HepG2 (cell line): ENCODE data around the gene MYL9. TPM values are rescaled to one million over a fixed set of nuclear protein-coding genes. Genes with fewer than 3 reads are reported as not detected.

Experiments used
- ATF1 ChIP-seq: IDR thresholded peaks from 2 replicates; pipeline ENCODE4 v1.6.1; 2016; ENCODE audit warnings: mild to moderate bottlenecking, control low read depth
- HNRNPH1 ChIP-seq: fragments of 200-400 bp; formaldehyde crosslinking; optimal IDR thresholded peaks from 2 replicates; pipeline ENCODE3; 2017; ENCODE audit warnings: mild to moderate bottlenecking, low read depth, low read length
- LCORL ChIP-seq, 2 experiments: fragments of 450-650 bp in 1 of 2; sonication (generic) in 1 of 2; formaldehyde crosslinking in 1 of 2; IDR thresholded peaks; 2 replicates each; pipeline versions ENCODE4 v1.5.0 to v1.6.1; 2017 to 2020; ENCODE audit warnings: antibody characterized with exemption in 1 of 2, missing genetic modification reagents in 1 of 2
- PCBP1 ChIP-seq: fragments of 200-400 bp; formaldehyde crosslinking; IDR thresholded peaks from 2 replicates; pipeline ENCODE4 v1.6.1; 2017; ENCODE audit warnings: mild to moderate bottlenecking, low read depth, low read length, borderline replicate concordance
- RFX5 ChIP-seq: IDR thresholded peaks from 2 replicates; pipeline ENCODE4 v1.6.1; 2011; ENCODE audit warnings: low read depth, low read length, improper control_type of control experiment
- RXRA ChIP-seq: sonication (generic); formaldehyde crosslinking; IDR thresholded peaks from 2 replicates; pipeline ENCODE4 v1.5.1; 2020; ENCODE audit warnings: missing genetic modification reagents
- STAG1 ChIP-seq: sonication (generic); formaldehyde crosslinking; IDR thresholded peaks from 2 replicates; pipeline ENCODE4 v1.4.0; 2020; ENCODE audit warnings: missing genetic modification reagents
- TEAD2 ChIP-seq: sonication (generic); formaldehyde crosslinking; IDR thresholded peaks from 2 replicates; pipeline ENCODE4 v1.9.0; 2021; ENCODE audit warnings: missing genetic modification reagents
- TEAD3 ChIP-seq: optimal IDR thresholded peaks from 2 replicates; pipeline ENCODE3; 2016; ENCODE audit warnings: borderline replicate concordance
- ZFP90 ChIP-seq: sonication (generic); formaldehyde crosslinking; IDR thresholded peaks from 2 replicates; pipeline ENCODE4 v1.8.0; 2022; ENCODE audit warnings: missing genetic modification reagents, mild to moderate bottlenecking, inconsistent platforms, borderline replicate concordance
- ZKSCAN8 ChIP-seq: IDR thresholded peaks from 2 replicates; pipeline ENCODE4 v1.6.1; 2016; ENCODE audit warnings: borderline replicate concordance, missing genetic modification reagents, missing compliant biosample characterization
- ZMYM3 ChIP-seq: sonication (generic); formaldehyde crosslinking; IDR thresholded peaks from 2 replicates; pipeline ENCODE4 v1.5.1; 2020; ENCODE audit warnings: mild to moderate bottlenecking, missing genetic modification reagents
- ZNF17 ChIP-seq: sonication (generic); formaldehyde crosslinking; IDR thresholded peaks from 2 replicates; pipeline ENCODE4 v1.5.0; 2020; ENCODE audit warnings: mild to moderate bottlenecking, missing genetic modification reagents
- ZNF343 ChIP-seq: sonication (generic); formaldehyde crosslinking; IDR thresholded peaks from 2 replicates; pipeline ENCODE4 v1.4.0; 2020; ENCODE audit warnings: mild to moderate bottlenecking, missing genetic modification reagents
- ZNF382 ChIP-seq: sonication (generic); formaldehyde crosslinking; IDR thresholded peaks from 2 replicates; pipeline ENCODE4 v1.5.0; 2020; ENCODE audit warnings: missing genetic modification reagents, mild to moderate bottlenecking, borderline replicate concordance
- ZNF383 ChIP-seq: sonication (generic); formaldehyde crosslinking; IDR thresholded peaks from 2 replicates; pipeline ENCODE4 v1.4.0; 2020; ENCODE audit warnings: missing genetic modification reagents, mild to moderate bottlenecking, borderline replicate concordance
- ZNF446 ChIP-seq: sonication (generic); formaldehyde crosslinking; IDR thresholded peaks from 2 replicates; pipeline ENCODE4 v1.5.0; 2020; ENCODE audit warnings: mild to moderate bottlenecking, missing genetic modification reagents
- ZNF629 ChIP-seq: sonication (generic); formaldehyde crosslinking; conservative IDR thresholded peaks from 2 replicates; pipeline ENCODE4 v1.5.0; 2020; ENCODE audit warnings: missing genetic modification reagents
- ZNF713 ChIP-seq: sonication (generic); formaldehyde crosslinking; IDR thresholded peaks from 2 replicates; pipeline ENCODE4 v1.4.0; 2020; ENCODE audit warnings: mild to moderate bottlenecking, missing genetic modification reagents
- ZNF761 ChIP-seq: sonication (generic); formaldehyde crosslinking; conservative IDR thresholded peaks from 2 replicates; pipeline ENCODE4 v1.4.0; 2020; ENCODE audit warnings: mild to moderate bottlenecking, missing genetic modification reagents
- ZNF768 ChIP-seq: sonication (generic); formaldehyde crosslinking; IDR thresholded peaks from 2 replicates; pipeline ENCODE4 v1.4.0; 2020; ENCODE audit warnings: missing genetic modification reagents
- ZNF839 ChIP-seq: sonication (generic); formaldehyde crosslinking; IDR thresholded peaks from 2 replicates; pipeline ENCODE4 v1.4.0; 2020; ENCODE audit warnings: missing genetic modification reagents, mild to moderate bottlenecking, borderline replicate concordance
- polyA plus RNA-seq, 8 experiments: library from polyadenylated mRNA; depleted of rRNA in 3 of 8; stranded (reverse) in 7 of 8; unstranded in 1 of 8; fragments of >200 nt; fragmentation: Illumina TruSeq in 4 of 8; extraction: Trizol in 4 of 8; gene quantifications; 2 replicates each; pipeline versions ENCODE4 v1.2.1 to v1.2.3, GENCODE V29; 2011 to 2016; ENCODE audit warnings: low read depth in 4 of 8, missing spikeins in 1 of 8, mixed read lengths in 1 of 8; ENCODE audit not compliant: insufficient read depth in 1 of 8
- total RNA-seq, 5 experiments: library from RNA; depleted of rRNA; stranded (reverse); fragments of >200 nt; fragmentation: Illumina TruSeq; extraction: Trizol; gene quantifications; 2 replicates each; pipeline ENCODE4 v1.2.3, GENCODE V29; 2016; ENCODE audit warnings: low read depth in 1 of 5
- TF ChIP-seq, protein P1 (sequence below): sonication (generic); formaldehyde crosslinking; IDR thresholded peaks from 2 replicates; pipeline ENCODE4 v1.8.0; 2022; ENCODE audit warnings: missing genetic modification reagents, mild to moderate bottlenecking, moderate library complexity, borderline replicate concordance
- TF ChIP-seq, protein P2 (sequence below): sonication (generic); formaldehyde crosslinking; IDR thresholded peaks from 2 replicates; pipeline ENCODE4 v1.4.0; 2020; ENCODE audit warnings: missing genetic modification reagents, mild to moderate bottlenecking, borderline replicate concordance
- TF ChIP-seq, protein P3 (sequence below): sonication (generic); formaldehyde crosslinking; IDR thresholded peaks from 2 replicates; pipeline ENCODE4 v1.4.0; 2020; ENCODE audit warnings: missing genetic modification reagents

The MYL9 gene
- total and polyA plus RNA-seq, 2 of the 13 experiments (the other 11 are each of a cell fraction or from before 2014, with no cell fraction given) = 0.87 to 2.2 TPM

DNA sequence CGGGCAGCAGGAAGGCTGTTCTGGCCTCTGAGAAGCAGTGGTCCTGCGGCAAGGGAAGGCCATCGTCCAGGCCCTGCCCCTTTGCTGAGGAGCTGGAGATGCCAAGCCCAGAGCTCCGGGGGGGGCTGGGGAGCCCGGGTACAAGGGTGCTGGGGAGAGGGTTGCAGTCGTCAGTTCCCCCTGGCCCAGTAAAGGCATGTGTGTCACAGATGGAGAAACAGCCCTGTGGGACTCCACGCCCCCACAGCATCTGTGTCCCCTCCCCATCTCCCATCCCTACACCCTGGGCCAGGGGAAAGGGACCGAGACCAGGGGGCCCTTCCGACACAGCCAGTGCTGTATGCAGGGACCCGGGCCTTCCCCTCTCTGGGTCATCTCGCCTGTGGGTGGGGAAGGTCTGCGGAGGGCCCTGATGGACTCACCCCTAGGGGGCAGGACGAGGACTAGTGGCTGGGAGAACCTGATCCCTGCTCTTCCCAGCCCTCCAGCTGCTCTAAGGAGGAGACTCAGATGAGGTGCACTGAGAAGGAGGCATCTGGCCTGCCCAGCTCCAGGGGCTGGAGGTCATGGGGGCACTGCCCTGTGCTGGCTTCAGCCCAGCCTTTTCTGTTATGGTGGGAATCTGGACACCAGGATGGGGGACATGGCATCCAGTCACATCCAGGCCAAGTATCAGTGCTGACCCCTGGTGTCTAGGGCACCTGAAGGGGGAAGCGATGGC, 609 bp downstream of the MYL9 start (continued):
- no peak for TF ChIP-seq ZNF768 (CRISPR knock-in tag)
- TF ChIP-seq ZNF17 (CRISPR knock-in tag) = no peak
- peak; percentile 61 for TF ChIP-seq STAG1 (CRISPR knock-in tag)
- TF ChIP-seq ZNF839 (CRISPR knock-in tag) = no peak
- no peak for TF ChIP-seq LCORL (IDR thresholded peaks at IDR 0.05)
- no peak for TF ChIP-seq LCORL (CRISPR knock-in tag; IDR thresholded peaks at IDR 0.05)
- peak; percentile 39; the same call in 1 of the 2 replicates for TF ChIP-seq ZNF446 (CRISPR knock-in tag)
- TF ChIP-seq, protein P1, sequence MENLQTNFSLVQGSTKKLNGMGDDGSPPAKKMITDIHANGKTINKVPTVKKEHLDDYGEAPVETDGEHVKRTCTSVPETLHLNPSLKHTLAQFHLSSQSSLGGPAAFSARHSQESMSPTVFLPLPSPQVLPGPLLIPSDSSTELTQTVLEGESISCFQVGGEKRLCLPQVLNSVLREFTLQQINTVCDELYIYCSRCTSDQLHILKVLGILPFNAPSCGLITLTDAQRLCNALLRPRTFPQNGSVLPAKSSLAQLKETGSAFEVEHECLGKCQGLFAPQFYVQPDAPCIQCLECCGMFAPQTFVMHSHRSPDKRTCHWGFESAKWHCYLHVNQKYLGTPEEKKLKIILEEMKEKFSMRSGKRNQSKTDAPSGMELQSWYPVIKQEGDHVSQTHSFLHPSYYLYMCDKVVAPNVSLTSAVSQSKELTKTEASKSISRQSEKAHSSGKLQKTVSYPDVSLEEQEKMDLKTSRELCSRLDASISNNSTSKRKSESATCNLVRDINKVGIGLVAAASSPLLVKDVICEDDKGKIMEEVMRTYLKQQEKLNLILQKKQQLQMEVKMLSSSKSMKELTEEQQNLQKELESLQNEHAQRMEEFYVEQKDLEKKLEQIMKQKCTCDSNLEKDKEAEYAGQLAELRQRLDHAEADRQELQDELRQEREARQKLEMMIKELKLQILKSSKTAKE (CRISPR knock-in tag) = no peak
- TF ChIP-seq TEAD3 (CRISPR knock-in tag) = peak; percentile 17
- no peak for TF ChIP-seq RFX5
- TF ChIP-seq, protein P2, sequence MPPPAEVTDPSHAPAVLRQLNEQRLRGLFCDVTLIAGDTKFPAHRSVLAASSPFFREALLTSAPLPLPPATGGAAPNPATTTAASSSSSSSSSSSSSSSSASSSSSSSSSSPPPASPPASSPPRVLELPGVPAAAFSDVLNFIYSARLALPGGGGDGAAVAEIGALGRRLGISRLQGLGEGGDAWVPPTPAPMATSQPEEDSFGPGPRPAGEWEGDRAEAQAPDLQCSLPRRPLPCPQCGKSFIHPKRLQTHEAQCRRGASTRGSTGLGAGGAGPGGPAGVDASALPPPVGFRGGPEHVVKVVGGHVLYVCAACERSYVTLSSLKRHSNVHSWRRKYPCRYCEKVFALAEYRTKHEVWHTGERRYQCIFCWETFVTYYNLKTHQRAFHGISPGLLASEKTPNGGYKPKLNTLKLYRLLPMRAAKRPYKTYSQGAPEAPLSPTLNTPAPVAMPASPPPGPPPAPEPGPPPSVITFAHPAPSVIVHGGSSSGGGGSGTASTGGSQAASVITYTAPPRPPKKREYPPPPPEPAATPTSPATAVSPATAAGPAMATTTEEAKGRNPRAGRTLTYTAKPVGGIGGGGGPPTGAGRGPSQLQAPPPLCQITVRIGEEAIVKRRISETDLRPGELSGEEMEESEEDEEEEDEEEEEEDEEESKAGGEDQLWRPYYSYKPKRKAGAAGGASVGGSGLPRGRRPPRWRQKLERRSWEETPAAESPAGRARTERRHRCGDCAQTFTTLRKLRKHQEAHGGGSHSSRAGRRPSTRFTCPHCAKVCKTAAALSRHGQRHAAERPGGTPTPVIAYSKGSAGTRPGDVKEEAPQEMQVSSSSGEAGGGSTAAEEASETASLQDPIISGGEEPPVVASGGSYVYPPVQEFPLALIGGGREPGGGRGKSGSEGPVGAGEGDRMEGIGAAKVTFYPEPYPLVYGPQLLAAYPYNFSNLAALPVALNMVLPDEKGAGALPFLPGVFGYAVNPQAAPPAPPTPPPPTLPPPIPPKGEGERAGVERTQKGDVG (CRISPR knock-in tag) = no peak
- peak; percentile 56; the same call in 1 of the 2 replicates for TF ChIP-seq PCBP1
- TF ChIP-seq HNRNPH1 = no peak
- TF ChIP-seq, protein P3, sequence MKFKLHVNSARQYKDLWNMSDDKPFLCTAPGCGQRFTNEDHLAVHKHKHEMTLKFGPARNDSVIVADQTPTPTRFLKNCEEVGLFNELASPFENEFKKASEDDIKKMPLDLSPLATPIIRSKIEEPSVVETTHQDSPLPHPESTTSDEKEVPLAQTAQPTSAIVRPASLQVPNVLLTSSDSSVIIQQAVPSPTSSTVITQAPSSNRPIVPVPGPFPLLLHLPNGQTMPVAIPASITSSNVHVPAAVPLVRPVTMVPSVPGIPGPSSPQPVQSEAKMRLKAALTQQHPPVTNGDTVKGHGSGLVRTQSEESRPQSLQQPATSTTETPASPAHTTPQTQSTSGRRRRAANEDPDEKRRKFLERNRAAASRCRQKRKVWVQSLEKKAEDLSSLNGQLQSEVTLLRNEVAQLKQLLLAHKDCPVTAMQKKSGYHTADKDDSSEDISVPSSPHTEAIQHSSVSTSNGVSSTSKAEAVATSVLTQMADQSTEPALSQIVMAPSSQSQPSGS = no peak
- no peak for TF ChIP-seq ZNF713
- TF ChIP-seq ZNF629 (CRISPR knock-in tag) = no peak
- 0 out of 2 replicates have a peak, but pooled peaks have one; percentile 12 for TF ChIP-seq RXRA
- TF ChIP-seq ZNF343 = 0 out of 2 replicates have a peak, but pooled peaks have one; percentile 4
- TF ChIP-seq TEAD2 = no peak
- no peak for TF ChIP-seq ZFP90 (CRISPR knock-in tag)
- TF ChIP-seq ZNF761 (CRISPR knock-in tag) = no peak
- TF ChIP-seq ZMYM3 (CRISPR knock-in tag) = 0 out of 2 replicates have a peak, but pooled peaks have one; percentile 17
- no peak for TF ChIP-seq ZNF382 (CRISPR knock-in tag)
- TF ChIP-seq ZKSCAN8 (CRISPR knock-in tag) = no peak
- no peak for TF ChIP-seq ATF1 (CRISPR knock-in tag)
- TF ChIP-seq ZNF383 (CRISPR knock-in tag) = no peak
